ENCODE results near the gene BAIAP2L2.

DNA sequence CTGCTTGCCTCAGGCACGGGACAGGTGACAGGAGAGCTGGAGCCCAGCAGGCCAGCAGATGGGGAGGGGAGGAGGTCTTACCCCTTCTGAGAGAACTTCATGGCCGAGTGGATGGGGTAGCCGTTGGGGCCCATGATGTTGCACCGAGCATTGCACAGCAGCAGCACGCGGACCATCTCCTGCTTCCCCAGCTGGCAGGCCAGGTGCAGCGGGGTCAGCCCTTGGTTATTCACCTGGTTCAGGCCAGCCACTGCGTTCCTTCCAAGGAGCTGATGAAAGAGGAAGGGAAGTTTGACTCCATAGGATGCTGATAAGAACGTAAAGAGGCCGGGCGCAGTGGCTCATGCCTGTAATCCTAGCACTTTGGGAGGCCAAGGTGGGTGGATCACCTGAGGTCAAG lies 29.4 kb upstream of the BAIAP2L2 start:
- TF ChIP-seq, protein P1, sequence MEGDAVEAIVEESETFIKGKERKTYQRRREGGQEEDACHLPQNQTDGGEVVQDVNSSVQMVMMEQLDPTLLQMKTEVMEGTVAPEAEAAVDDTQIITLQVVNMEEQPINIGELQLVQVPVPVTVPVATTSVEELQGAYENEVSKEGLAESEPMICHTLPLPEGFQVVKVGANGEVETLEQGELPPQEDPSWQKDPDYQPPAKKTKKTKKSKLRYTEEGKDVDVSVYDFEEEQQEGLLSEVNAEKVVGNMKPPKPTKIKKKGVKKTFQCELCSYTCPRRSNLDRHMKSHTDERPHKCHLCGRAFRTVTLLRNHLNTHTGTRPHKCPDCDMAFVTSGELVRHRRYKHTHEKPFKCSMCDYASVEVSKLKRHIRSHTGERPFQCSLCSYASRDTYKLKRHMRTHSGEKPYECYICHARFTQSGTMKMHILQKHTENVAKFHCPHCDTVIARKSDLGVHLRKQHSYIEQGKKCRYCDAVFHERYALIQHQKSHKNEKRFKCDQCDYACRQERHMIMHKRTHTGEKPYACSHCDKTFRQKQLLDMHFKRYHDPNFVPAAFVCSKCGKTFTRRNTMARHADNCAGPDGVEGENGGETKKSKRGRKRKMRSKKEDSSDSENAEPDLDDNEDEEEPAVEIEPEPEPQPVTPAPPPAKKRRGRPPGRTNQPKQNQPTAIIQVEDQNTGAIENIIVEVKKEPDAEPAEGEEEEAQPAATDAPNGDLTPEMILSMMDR (IDR thresholded peaks at IDR 0.05) = no peak
- TF ChIP-seq POLR2A (IDR thresholded peaks at IDR 0.05) = no peak
